22Rv1 (cell line): ENCODE data around the gene PLEKHG7.
"Not testable (repeated sequence)": the region's sequence is repeated elsewhere in the genome, so short reads cannot be mapped to it uniquely, and the experiment has no call there.

Experiments used
- H3K27ac ChIP-seq: fragments of 450-650 bp; 2 replicates; pipeline ENCODE4 v1.5.1; 2017
- CTCF ChIP-seq: fragments of 450-650 bp; IDR thresholded peaks from 2 replicates; pipeline ENCODE4 v1.5.1; 2017; ENCODE audit warnings: mild to moderate bottlenecking
- ZFX ChIP-seq: fragments of 450-650 bp; IDR thresholded peaks from 2 replicates; pipeline ENCODE4 v1.6.1; 2017; ENCODE audit warnings: antibody characterized with exemption, borderline replicate concordance

Gene PLEKHG7

GRCh38 chr12:92665496-92665895, 37.3 kb upstream of the PLEKHG7 start:
- TF ChIP-seq ZFX = no peak
- no peak for TF ChIP-seq CTCF
- no peak overlapping the region for H3K27ac ChIP-seq

GRCh38 chr12:92668739-92669138, 34.0 kb upstream of the PLEKHG7 start:
- no peak overlapping the region for H3K27ac ChIP-seq
- no peak for TF ChIP-seq ZFX
- TF ChIP-seq CTCF = no peak

- not testable (repeated sequence) for H3K27ac ChIP-seq
Measured at GRCh38 chr12:92671524-92671923, 31.3 kb upstream of the PLEKHG7 start.

GRCh38 chr12:92673756-92674155, 29.0 kb upstream of the PLEKHG7 start:
- no peak overlapping the region for H3K27ac ChIP-seq
- TF ChIP-seq ZFX (no peak), CTCF (no peak)

- TF ChIP-seq CTCF = no peak
- no peak for TF ChIP-seq ZFX
Measured at GRCh38 chr12:92674500-92674899, 28.3 kb upstream of the PLEKHG7 start.

GRCh38 chr12:92675092-92675865, 27.5 kb upstream of the PLEKHG7 start:
- no peak overlapping the region for H3K27ac ChIP-seq
- TF ChIP-seq ZFX = no peak
- no peak for TF ChIP-seq CTCF

More at GRCh38 chr12:92674500-92674899, 28.3 kb upstream of the PLEKHG7 start:
- H3K27ac ChIP-seq = no peak overlapping the region

GRCh38 chr12:92676710-92677109, 26.1 kb upstream of the PLEKHG7 start:
- H3K27ac ChIP-seq = no peak overlapping the region
- no peak for TF ChIP-seq ZFX
- TF ChIP-seq CTCF = no peak

- TF ChIP-seq CTCF = no peak
- H3K27ac ChIP-seq = no peak overlapping the region
Measured at GRCh38 chr12:92690601-92691000, 12.2 kb upstream of the PLEKHG7 start.
